Effector CD4-positive, alpha-beta T cell (primary cell): Measurements from ENCODE around the gene RPGR.

Experiments used
- DNase-seq: peaks from one replicate; pipeline ENCODE4 v3.0.0-alpha.2; 2020
- total RNA-seq: gene quantifications from one replicate; lab custom pipeline; 2026; lab: John Stamatoyannopoulos, UW

Gene RPGR, protein sequence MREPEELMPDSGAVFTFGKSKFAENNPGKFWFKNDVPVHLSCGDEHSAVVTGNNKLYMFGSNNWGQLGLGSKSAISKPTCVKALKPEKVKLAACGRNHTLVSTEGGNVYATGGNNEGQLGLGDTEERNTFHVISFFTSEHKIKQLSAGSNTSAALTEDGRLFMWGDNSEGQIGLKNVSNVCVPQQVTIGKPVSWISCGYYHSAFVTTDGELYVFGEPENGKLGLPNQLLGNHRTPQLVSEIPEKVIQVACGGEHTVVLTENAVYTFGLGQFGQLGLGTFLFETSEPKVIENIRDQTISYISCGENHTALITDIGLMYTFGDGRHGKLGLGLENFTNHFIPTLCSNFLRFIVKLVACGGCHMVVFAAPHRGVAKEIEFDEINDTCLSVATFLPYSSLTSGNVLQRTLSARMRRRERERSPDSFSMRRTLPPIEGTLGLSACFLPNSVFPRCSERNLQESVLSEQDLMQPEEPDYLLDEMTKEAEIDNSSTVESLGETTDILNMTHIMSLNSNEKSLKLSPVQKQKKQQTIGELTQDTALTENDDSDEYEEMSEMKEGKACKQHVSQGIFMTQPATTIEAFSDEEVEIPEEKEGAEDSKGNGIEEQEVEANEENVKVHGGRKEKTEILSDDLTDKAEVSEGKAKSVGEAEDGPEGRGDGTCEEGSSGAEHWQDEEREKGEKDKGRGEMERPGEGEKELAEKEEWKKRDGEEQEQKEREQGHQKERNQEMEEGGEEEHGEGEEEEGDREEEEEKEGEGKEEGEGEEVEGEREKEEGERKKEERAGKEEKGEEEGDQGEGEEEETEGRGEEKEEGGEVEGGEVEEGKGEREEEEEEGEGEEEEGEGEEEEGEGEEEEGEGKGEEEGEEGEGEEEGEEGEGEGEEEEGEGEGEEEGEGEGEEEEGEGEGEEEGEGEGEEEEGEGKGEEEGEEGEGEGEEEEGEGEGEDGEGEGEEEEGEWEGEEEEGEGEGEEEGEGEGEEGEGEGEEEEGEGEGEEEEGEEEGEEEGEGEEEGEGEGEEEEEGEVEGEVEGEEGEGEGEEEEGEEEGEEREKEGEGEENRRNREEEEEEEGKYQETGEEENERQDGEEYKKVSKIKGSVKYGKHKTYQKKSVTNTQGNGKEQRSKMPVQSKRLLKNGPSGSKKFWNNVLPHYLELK
- total RNA-seq, result 26.1 reads per million, percentile 53 among the genes with 10 or more reads in this experiment

DNA sequence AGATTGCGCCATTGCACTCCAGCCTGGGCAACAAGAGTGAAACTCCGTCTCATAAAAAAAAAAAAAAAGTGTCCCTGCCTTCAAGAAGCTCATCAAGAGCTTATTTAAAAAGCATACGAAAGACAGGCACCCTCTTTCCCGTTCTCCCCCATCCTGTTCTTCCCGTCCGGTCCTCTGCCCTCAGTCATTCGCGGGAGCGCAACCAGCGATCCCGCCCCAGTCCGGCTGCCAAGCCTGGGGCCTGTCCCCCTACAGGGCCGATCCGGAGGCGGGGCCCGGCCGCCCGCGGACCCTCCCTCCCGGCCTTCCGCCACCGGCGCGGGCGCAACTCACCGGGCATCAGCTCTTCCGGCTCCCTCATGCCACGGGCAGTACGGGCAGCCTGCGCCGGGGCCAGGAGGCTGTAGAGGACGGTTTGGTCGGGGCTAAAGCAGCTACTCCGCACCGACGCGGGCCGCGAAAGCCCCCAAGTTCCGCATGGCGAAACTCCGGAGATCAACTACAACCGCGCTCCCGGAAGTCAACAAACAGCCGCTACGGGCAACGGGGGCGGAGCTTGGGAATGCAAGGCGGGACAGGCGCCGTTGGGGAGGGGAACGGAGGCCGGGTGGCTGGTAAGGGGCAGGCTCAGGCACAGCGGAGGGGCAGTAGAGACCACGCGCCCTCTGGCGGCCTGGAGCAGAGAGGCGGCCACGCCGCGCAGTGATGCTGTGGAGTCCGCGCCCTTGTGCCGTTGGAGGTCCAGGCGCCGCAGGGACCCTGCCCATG, at the start of gene RPGR:
Gene RPGR (minus strand): TSS at position 503 of the 768 bp plus-strand sequence. CDS start 142 bp downstream, at position 361.
- peak; percentile 81 for DNase-seq

DNA sequence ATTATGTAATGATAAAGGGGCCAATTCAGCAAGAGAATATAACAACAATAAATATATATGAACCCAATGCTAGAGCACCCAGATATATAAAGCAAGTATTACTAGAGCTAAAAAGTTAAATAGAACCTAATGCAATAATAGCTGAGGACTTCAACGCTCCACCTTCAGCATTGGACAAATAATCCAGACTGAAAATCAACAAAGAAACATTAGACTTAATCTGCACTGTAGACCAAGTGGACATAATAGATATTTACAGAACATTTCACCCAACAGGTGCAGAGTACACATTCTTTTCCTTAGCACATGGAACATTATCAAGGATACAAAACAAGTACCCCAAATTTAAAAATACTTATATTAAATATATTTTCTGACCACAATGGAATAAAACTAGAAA, 49.4 kb upstream of the RPGR start:
- DNase-seq, result no peak

DNA sequence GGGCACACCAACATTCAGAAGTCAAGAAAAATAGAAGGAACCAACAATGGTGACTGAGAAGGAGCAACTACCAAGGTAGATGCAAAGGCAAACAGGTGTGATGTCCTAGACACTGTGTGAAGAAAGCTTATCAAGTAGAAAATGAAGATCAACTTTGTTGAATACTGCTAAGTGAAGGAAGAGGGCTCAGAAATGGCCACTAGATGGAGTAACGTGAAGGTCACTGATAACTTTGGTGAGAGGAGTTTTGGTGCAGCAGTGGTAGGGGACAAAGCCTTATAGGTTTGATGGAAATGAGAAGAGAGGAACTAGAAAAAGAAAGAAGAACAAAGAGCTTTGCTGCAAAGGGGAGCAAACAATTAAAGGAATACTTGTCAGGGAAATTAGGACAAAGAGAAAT, 48.6 kb upstream of the RPGR start:
- DNase-seq, result no peak

DNA sequence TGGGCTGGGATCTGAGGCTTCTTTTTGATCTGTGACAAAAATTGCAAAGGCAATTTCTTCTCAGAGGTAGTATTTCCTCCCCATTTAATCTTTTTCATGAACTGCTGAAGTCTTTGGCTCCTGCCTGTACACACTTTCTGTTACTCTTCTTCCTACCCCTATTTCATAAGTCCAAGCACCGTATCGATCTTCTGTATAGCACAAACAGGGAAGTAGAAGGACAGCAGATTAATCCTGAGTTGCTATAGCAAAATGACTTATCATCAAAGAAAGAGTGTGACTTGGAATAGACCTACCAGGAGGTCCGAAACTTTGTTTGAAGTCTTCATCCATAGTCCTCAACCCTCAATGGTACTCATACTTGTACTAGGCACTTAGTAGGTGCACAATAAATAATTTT, 47.1 kb upstream of the RPGR start:
- DNase-seq, result no peak

DNA sequence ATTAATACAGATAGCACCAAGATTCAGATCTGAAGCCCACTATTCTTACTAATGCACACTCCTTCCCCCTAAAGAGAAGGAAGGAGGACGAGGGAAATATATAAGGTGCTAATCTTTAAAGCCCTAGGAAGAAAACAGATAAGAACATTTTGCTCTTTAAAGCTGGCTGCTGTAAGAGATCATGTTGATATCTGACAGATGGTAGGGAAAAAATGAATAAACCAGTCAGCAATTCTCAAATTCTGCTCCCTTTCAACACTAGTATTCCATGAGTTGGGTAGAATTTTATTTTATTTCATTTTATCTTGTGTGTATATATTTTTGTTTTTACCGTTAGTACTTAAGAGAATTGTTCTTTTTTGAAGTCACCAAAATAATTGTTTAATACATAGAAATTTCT, 44.3 kb upstream of the RPGR start:
- DNase-seq, result no peak

DNA sequence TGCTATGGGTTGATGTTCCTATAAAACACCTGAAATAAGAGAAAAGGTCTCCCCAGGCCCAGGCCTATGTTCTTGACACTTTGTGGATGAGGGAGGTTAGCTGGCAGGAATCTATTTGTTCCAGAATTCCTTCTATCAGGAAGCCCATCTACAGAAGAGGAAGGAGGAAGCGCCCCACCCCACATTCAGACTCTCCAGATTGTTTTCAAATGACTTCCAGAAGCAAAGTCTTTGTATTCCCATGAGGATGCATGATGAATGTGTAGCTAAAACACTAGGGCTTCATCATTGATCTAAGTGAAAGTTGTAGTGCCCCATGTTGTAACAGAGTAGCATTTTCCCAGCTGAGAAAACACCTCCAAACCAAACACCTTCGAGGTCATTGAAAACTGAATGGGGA, 41.5 kb upstream of the RPGR start:
- no peak for DNase-seq

DNA sequence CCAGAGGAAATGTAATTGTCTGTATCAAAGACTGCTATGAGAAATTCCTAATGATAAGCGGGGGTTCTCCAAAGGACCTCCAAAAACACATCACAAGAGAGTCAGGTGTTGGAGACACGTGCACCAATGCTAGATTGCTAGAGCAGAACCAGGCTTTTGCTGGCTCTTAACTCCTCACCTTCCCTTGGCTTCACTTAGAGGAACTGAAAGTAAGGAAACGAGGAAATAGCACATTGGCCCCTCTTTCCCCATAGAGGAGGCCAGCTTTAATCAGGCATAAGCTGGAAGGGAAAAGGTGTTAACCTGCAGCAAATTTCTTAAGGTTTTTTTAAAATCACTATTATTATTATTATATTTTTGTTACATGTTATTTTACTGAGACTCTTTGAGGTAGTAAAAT, 38.6 kb upstream of the RPGR start:
- DNase-seq, result no peak

DNA sequence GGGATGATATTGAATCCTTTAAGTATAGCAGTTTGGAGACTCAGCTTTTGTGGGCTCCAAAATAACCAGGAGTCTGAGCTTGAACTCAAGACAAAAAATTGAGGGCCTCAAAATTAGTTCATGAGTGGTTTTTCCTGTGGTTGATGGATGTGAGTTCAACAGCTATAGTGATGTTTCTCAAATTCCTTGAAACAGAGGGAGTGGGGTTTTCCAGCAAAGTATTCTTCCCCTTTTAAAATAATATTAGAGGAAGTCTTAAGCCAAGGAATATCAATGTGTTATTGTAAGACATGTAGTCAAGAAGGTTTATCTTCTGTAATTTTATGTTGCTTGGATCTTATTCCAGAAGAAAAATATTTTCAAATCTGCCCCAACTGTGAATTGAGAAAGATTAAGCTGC, 35.7 kb upstream of the RPGR start:
- DNase-seq, result no peak

DNA sequence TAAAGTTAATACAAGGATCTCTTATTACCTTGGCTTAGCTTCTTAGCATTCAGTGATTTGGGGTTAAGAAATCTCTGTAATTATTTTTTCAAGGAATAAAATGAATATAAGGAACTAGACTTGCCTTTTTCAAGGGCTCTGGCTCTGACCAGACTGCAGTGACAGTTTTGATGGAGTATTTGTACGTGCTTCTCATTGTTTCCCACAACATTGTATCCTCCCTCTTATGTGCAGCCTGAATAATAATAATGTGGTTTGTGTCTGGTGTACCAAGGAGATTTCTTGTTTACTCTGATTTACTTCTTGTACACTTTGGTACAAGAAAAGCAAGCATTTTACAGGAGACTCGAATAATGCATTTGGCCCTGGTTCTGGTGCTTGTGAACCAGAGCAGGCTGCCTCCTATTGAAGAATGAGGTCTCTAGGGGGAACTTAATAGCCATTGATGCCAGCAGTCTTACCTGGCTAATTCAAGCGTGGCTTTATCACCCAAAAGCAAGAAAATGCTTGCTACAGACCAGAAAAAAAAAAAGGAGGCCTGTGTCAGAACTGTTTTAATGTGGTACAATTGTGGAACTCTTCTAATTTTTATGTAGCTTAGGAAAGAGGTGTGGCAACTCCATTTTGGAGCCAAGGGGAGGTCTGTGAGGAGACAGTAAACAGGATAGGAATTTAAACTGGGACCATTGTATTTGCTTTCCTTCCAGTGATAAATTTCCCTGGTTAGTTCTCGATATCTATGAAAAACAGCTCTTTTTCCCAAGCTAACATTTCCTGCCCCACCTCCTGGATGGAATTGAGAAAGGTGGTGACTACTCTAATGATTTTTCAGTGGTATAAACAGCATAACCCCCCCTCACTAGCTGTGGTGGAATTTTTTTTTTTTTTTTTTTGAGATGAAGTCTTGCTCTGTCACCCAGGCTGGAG, 30.7 kb upstream of the RPGR start:
- DNase-seq, result no peak

DNA sequence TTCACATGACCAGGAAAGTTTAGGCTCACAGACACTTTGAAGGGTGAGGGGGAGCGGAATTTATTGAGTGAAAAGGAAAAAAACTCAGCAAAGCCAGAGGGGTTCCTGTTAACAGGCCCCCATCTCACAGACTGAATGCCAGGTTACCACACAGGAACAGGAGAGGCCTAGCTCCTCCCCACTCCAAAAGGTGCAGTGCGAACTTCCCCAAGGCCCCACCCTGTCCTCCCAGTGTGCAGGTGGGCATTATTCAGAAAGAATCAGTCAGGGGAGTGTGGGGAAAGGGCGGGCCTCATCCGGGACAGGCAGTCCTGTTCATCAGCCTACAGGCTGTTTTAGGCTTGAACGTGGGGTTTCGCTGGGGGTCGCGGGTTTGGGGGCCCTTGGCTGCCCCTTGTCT, 29.1 kb upstream of the RPGR start:
- no peak for DNase-seq

DNA sequence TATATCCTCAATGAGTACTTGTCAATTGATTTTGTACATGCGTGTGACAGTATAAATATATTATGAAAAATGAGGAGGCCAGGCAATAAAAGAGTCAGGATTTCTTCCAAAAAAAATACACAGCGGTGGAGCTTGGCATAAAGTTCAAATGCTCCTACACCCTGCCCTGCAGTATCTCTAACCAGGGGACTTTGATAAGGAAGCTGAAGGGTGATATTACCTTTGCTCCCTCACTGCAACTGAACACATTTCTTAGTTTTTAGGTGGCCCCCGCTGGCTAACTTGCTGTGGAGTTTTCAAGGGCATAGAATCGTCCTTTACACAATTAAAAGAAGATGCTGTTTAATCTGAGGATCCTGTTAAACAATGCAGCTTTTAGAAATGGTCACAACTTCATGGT, 25.1 kb upstream of the RPGR start, which contains the start of gene OTC:
Gene OTC (plus strand): TSS at position 243 of the 400 bp plus-strand sequence. CDS start 93 bp downstream, at position 336.
- no peak for DNase-seq

DNA sequence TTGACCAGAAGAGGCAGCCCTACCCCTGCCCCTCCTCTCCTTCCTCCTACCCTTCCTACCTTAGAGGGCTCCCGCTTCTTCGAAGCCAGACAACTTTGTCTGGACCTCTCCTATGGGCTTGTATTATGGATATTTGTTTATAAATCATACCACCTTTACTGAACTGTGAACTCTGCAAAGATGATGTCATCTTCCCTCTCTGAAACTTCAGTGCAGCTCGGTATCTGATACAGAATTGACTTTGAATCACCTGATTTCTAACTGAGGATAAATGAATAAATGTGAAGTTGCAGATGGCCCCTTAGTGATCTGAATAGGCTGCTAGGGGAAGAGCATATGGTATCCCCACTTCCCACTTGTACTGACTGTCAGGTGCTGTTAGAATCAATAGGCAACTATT, 24.0 kb upstream of the RPGR start:
- DNase-seq, result no peak

DNA sequence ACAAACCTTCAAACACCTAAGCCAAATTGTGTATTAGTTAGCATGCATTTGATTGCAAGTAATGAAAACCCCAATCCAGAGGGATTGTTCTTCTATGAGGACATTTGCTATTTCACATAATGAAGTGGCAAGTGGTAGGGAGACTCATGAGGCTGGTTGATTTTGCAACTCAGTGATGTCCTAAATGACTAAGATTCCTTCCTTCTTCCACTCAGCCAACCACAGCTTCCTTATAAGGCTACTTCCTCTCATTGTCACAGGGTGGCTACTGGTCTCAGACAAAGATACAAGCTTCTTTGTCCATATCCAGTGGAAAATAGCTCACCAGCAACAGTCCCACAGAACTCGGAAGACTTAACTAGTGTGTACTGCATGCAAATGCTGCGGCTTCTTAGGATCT, 19.8 kb upstream of the RPGR start:
- no peak for DNase-seq

DNA sequence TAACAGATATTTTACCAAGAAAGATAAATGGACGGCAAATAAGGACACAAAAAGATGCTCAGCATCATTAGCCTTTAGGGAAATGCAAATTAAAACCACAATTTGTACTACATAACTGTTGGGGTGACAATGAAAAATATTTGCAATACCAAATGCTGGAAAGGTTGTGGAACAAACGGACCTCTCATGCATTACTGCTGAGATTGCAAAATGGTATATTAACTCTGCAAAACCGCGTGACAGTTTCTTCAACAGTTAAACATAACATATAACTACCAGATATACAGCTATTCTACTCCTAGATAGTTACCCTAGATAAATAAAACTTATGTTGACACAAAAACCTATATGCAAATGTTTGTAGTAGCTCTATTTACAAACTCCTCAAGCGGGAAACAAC, 18.8 kb upstream of the RPGR start:
- no peak for DNase-seq

DNA sequence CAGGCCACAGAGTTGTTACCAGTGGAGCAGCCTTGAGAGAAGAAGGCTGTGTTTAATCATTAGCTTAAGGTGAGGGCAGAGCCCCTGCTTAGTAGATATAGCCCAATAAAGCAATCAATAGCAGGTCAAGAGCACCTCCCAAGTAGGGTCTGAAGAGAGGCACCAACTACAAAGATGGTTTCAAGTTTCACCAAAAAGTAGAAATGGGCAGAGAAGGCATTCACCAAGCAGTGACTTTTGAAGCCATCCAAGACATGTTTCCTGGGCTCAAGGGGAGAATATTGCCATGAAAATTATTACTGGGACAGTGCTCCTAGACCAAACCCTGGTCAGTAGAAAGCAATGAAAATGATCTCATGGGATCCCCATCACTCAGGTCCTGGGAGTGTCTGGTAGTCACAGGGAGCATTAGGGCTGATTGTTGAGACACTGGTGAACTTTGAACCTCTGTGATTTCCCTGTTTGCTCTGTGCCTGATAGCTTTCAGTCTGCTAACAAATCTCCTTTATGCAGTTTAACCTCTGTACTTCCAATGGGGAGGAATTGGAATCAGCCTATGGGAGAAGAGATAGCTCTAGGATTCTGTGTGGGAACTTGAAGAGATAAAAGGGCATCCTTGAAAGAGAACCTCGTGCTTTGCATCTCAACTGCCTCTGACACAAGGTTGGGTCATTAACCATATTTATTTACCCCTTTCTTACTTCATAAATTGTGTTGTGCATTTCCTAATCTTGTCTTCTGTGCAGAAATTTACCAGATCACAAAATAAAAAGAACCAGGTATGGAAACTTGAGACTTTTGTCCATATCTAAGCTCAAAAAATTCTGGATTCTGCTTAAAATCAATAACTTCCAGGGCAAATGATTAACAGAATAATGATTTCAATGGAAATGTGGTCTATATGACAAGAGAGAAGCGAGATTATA, 15.8 kb upstream of the RPGR start:
- DNase-seq, result no peak

DNA sequence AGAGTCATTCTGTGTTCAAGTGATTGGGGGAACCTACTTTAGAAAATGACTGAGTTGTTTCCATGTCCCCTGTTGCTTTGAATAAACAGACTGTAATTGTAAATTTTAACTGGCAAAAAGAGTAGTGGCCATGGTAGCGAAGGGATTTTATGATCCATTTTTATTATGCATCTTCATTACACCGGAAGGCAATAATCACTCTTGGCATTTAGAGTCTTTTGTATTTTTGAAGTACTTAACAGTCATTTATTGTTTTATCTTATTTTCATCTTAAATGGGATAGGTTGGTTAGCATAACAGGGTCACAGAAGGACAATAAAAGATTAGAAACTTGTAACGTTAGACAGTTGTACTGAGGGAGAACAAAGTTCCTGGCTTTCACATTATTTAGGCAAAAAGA, 14.1 kb upstream of the RPGR start:
- no peak for DNase-seq

DNA sequence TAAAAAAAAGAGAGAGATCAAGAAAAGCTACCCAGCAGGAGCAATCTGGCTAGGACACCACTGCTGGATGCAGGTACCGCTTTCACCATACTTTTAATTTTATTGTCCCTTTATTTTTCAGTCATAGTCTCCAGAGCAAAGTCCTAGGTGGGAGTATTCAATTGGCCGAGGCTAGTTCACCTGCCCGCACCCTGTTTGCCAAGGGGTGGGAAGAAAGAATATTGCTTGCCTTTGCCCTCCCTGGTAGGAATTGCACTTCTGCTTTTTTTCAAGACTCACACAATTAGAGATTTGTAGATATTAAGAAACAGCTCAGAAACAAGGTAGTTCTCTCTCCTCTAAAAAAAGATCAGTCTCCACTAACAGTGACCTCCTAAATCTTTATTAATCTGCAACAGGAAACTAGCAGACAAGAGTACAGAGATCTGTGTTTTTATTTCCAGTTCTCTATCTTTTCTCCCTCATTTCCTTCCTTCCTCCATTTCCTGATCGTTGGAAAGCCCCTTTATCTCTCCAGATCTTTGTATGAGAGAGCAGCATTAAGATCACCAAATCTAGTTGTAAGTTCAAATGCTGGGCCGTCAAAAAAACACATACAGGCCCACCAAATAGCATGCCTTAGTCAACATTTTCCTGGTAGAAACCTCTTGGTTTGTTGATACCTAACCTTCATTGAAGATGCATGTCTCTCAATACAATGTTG, 9.4 kb upstream of the RPGR start:
- no peak for DNase-seq

DNA sequence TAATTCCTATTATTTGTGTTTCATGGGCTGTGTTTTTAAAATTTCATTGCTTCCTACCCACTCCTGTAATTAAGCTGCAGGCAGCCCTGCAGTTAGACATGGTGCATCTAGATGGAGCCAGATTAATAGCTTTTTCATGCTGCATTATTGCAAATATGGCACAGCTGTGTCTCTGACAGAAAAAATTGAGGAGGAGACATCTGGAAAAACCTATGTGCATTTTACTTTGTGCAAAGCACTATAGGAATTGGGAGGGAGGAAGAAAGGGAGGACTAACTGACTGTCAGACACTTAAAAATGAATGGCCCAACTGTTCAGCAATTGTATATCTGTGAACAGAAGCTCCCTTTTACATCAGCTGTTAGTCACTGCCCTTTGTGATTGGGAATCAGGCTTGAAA, 8.1 kb upstream of the RPGR start:
- no peak for DNase-seq

DNA sequence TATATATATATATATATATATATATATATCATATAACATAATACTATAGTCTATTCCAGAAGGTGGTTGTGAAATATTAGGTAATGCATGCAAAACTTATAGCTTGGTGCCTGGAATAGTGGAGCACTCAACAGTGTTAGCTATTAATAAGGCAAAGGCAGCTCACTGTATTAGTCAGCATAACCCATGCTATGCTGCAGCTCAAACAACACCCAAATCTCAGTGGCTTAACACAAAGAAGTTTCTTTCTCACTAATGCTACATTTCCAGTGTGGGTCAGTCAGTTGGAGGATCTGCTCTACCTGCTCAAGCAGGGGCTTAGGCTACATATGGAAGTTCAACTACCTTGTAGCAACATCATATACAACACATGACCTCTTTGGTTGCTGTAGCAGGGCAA, 5.2 kb upstream of the RPGR start:
- no peak for DNase-seq

DNA sequence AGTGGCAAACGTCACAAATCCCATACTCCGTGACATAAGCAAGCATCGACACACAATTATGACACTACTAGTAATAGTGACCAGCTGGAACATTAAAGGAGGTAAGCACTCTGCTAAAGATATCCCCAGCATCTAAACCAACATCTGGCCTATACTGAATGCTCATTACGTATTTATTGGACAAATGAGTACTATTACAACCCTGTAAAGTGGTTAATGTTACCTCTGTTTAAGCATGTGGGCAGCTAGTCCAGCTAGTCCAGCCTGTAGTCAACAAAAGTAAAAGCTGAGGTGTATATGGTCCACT, 419 bp upstream of the RPGR start:
- DNase-seq, result no peak
